GM12892 (cell line): ENCODE data around the gene LMCD1.

Experiments
- POLR2A ChIP-seq: IDR thresholded peaks from 2 replicates; pipeline ENCODE4 v1.6.1; 2011; ENCODE audit warnings: low read depth, low read length, control low read depth
- POLR2AphosphoS5 ChIP-seq: IDR thresholded peaks from 2 replicates; pipeline ENCODE4 v1.6.1; 2011; ENCODE audit warnings: low read depth, low read length, control low read depth

DNA sequence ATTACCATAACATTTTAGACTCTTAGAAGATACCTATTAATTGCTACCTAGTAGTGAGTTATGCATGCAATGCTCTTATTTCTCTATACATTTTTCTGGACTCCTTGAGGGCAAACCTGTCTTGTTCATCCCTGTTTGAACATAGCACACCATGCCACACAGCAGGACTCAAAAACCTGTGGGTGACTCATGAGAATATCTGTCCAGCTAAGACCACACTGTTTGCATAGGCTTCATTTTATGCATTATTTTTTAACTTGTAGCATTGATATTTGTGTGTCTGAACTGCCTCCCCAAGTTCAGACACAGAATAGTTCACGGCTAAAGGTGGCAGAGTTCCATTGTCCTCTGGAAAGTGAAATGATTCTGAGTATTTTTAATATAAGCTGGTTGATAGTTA lies 1.8 kb downstream of the LMCD1 start:
- no peak for TF ChIP-seq POLR2A
- TF ChIP-seq POLR2AphosphoS5 = no peak
